HG02981 (cell line): ENCODE results near the gene SHROOM1.
"Not testable (repeated sequence)": the region's sequence is repeated elsewhere in the genome, so short reads cannot be mapped to it uniquely, and the experiment has no call there.

ENCODE experiments used
- ATAC-seq: cut with Tn5 transposase; IDR thresholded peaks from one replicate; pipeline ENCODE4 v1.9.1; 2021; ENCODE audit warnings: mild to moderate bottlenecking, moderate library complexity; ENCODE audit not compliant: unreplicated experiment

Gene SHROOM1

GRCh38 chr5:132808448-132808847 is 22.0 kb downstream of the SHROOM1 start:
- no peak for ATAC-seq

- no peak for ATAC-seq
These were observed 23.1 kb downstream of the SHROOM1 start for GRCh38 chr5:132807163-132807838.

GRCh38 chr5:132806804-132807162 is 23.7 kb downstream of the SHROOM1 start:
- not testable (repeated sequence) for ATAC-seq

- not testable (repeated sequence) for ATAC-seq
These were observed 24.6 kb downstream of the SHROOM1 start for GRCh38 chr5:132805872-132806271.

- not testable (repeated sequence) for ATAC-seq
These were observed 26.2 kb downstream of the SHROOM1 start for GRCh38 chr5:132804219-132804618.

GRCh38 chr5:132802685-132803066 is 27.8 kb downstream of the SHROOM1 start:
- ATAC-seq: not testable (repeated sequence)

GRCh38 chr5:132802044-132802684 is 28.3 kb downstream of the SHROOM1 start:
- no peak for ATAC-seq

- ATAC-seq: no peak
These were observed 29.9 kb downstream of the SHROOM1 start for GRCh38 chr5:132800545-132800944.

GRCh38 chr5:132799392-132799791 is 31.1 kb downstream of the SHROOM1 start:
- ATAC-seq: no peak

- ATAC-seq: no peak
These were observed 32.8 kb downstream of the SHROOM1 start for GRCh38 chr5:132797651-132798050.

- no peak for ATAC-seq
These were observed 39.4 kb downstream of the SHROOM1 start for GRCh38 chr5:132791026-132791425.

GRCh38 chr5:132790201-132790865 is 40.1 kb downstream of the SHROOM1 start:
- ATAC-seq: no peak

GRCh38 chr5:132788990-132789886 is 41.2 kb downstream of the SHROOM1 start:
- no peak for ATAC-seq

- no peak for ATAC-seq
These were observed 41.9 kb downstream of the SHROOM1 start for GRCh38 chr5:132788508-132788907.

- ATAC-seq: no peak
These were observed 43.4 kb downstream of the SHROOM1 start for GRCh38 chr5:132787076-132787475.

GRCh38 chr5:132785864-132786263 is 44.6 kb downstream of the SHROOM1 start:
- no peak for ATAC-seq

- no peak for ATAC-seq
These were observed 45.1 kb downstream of the SHROOM1 start for GRCh38 chr5:132785365-132785764.

GRCh38 chr5:132782101-132782500 is 48.3 kb downstream of the SHROOM1 start:
- no peak for ATAC-seq

- no peak for ATAC-seq
These were observed 49.4 kb downstream of the SHROOM1 start for GRCh38 chr5:132781029-132781428.

- ATAC-seq: no peak
These were observed 49.9 kb downstream of the SHROOM1 start for GRCh38 chr5:132780577-132780976.

- no peak for ATAC-seq
These were observed 50.5 kb downstream of the SHROOM1 start for GRCh38 chr5:132779961-132780360.
